Right lobe of liver (tissue), 4 donors: ENCODE measurements around the gene ADGRD1.

Experiments
- CTCF ChIP-seq, 4 donors: fragments of 200-600 bp in 3 of 4; fragments of 450-650 bp in 1 of 4; IDR thresholded peaks; one replicate each; pipeline versions ENCODE4 v1.5.1 to v1.8.0; 2016 to 2022; ENCODE audit warnings: antibody characterized with exemption in 4 of 4, mild to moderate bottlenecking in 2 of 4
- POLR2A ChIP-seq: fragments of 450-650 bp; IDR thresholded peaks from one replicate; pipeline ENCODE4 v1.6.1; 2017; ENCODE audit warnings: antibody characterized with exemption, mild to moderate bottlenecking
- donor health status: DM: no; HTN: no; CAD: no.
- donor health status: DM: no; HTN: no; CAD: no.
- donor health status: DM: no; HTN: yes; CAD: no.

- TF ChIP-seq CTCF (IDR thresholded peaks at IDR 0.05): no peak
- no peak for TF ChIP-seq POLR2A
These were observed 149.4 kb downstream of the ADGRD1 start for GRCh38 chr12:131102991-131103668.
